GM23338 (cell line): Measurements from ENCODE around the gene LMAN1L. TPM values are rescaled to one million over a fixed set of nuclear protein-coding genes. Genes with fewer than 3 reads are reported as not detected.
"Not testable (repeated sequence)": the region's sequence is repeated elsewhere in the genome, so short reads cannot be mapped to it uniquely, and the experiment has no call there.

Experiments
- ATAC-seq: fragments of 200-7000 bp; cut with Tn5 transposase; 3 replicates; pipeline ENCODE4 v1.9.1; 2020
- DNase-seq: peaks from one replicate; pipeline ENCODE4 v3.0.0-alpha.2; 2015; ENCODE audit warnings: low spot score
- H2AFZ ChIP-seq: fragments of 200-600 bp; sonication (generic); 2 replicates; pipeline ENCODE4 v1.8.0; 2016; ENCODE audit warnings: antibody characterized with exemption, mild to moderate bottlenecking, moderate library complexity
- H3F3A ChIP-seq: fragments of 200-600 bp; sonication (generic); replicated peaks from 2 replicates; pipeline ENCODE4 v1.8.0; 2017; ENCODE audit warnings: antibody characterized with exemption, mixed run types, low read depth
- H3K27ac ChIP-seq: fragments of 200-600 bp; sonication (generic); 2 replicates; pipeline ENCODE4 v1.6.1; 2016; ENCODE audit warnings: low read depth
- H3K27me3 ChIP-seq: fragments of 200-600 bp; sonication (generic); 2 replicates; pipeline ENCODE4 v1.8.0; 2016; ENCODE audit warnings: mild to moderate bottlenecking, mixed run types, moderate library complexity; ENCODE audit not compliant: insufficient read depth
- H3K36me3 ChIP-seq: fragments of 200-600 bp; sonication (generic); 2 replicates; pipeline ENCODE4 v1.8.0; 2016; ENCODE audit warnings: mild to moderate bottlenecking; ENCODE audit not compliant: insufficient read depth
- H3K4me1 ChIP-seq: fragments of 200-600 bp; sonication (generic); 2 replicates; pipeline ENCODE4 v1.8.0; 2016; ENCODE audit warnings: mild to moderate bottlenecking, moderate library complexity; ENCODE audit not compliant: insufficient read depth
- H3K4me2 ChIP-seq: fragments of 200-600 bp; sonication (generic); 2 replicates; pipeline ENCODE4 v1.7.1; 2017; ENCODE audit warnings: mixed run types
- H3K4me3 ChIP-seq: fragments of 200-600 bp; sonication (generic); 2 replicates; pipeline ENCODE4 v1.6.1; 2016; ENCODE audit warnings: mixed run types
- H3K79me2 ChIP-seq: fragments of 200-600 bp; sonication (generic); replicated peaks from 2 replicates; pipeline ENCODE4 v1.8.0; 2017; ENCODE audit warnings: mild to moderate bottlenecking; ENCODE audit not compliant: insufficient read depth
- H3K9me2 ChIP-seq: fragments of 200-600 bp; sonication (generic); 2 replicates; pipeline ENCODE4 v1.8.0; 2017; ENCODE audit not compliant: insufficient read depth
- H4K20me1 ChIP-seq: fragments of 200-600 bp; sonication (generic); replicated peaks from 2 replicates; pipeline ENCODE4 v1.8.0; 2017; ENCODE audit warnings: mild to moderate bottlenecking; ENCODE audit not compliant: insufficient read depth
- H3K27ac Mint-ChIP-seq: 2 replicates; pipeline ENCODE4 v1.8.0; 2020; ENCODE audit warnings: inconsistent platforms, mild to moderate bottlenecking, moderate library complexity, mixed read lengths
- H3K27me3 Mint-ChIP-seq: 3 replicates; pipeline ENCODE4 v1.8.0; 2022; ENCODE audit warnings: low read depth, mild to moderate bottlenecking, moderate library complexity, mixed read lengths, inconsistent platforms; ENCODE audit not compliant: insufficient read depth, poor library complexity
- H3K36me3 Mint-ChIP-seq: 3 replicates; pipeline ENCODE4 v1.8.0; 2021; ENCODE audit warnings: low read depth, mild to moderate bottlenecking, inconsistent platforms, moderate library complexity, mixed read lengths
- H3K4me1 Mint-ChIP-seq: 3 replicates; pipeline ENCODE4 v1.8.0; 2020; ENCODE audit warnings: mild to moderate bottlenecking, inconsistent platforms, mixed read lengths
- H3K4me3 Mint-ChIP-seq: 3 replicates; pipeline ENCODE4 v1.8.0; 2021; ENCODE audit warnings: moderate library complexity, mild to moderate bottlenecking, inconsistent platforms, mixed read lengths
- H3K9me3 Mint-ChIP-seq: 3 replicates; pipeline ENCODE4 v1.8.0; 2020; ENCODE audit warnings: moderate library complexity, mild to moderate bottlenecking, inconsistent platforms, mixed read lengths
- CREB1 ChIP-seq: fragments of 250-450 bp; sonication (Bioruptor Pico); IDR thresholded peaks from 2 replicates; pipeline ENCODE4 v1.5.0; 2020; ENCODE audit warnings: low read depth, mild to moderate bottlenecking, moderate library complexity
- EZH2 ChIP-seq: fragments of 200-600 bp; sonication (generic); IDR thresholded peaks from one replicate; pipeline ENCODE4 v1.8.0; 2017; ENCODE audit warnings: antibody characterized with exemption, mild to moderate bottlenecking, low read depth; ENCODE audit not compliant: unreplicated experiment
- EZH2phosphoT487 ChIP-seq: fragments of 200-600 bp; sonication (generic); IDR thresholded peaks from one replicate; pipeline ENCODE4 v1.8.1; 2018; ENCODE audit warnings: antibody characterized with exemption; ENCODE audit not compliant: unreplicated experiment
- JUNB ChIP-seq: IDR thresholded peaks from one replicate; pipeline ENCODE4 v1.6.1; 2016; ENCODE audit warnings: antibody characterized with exemption; ENCODE audit not compliant: unreplicated experiment
- REST ChIP-seq: IDR thresholded peaks from one replicate; pipeline ENCODE4 v1.6.1; 2018; ENCODE audit warnings: antibody characterized with exemption; ENCODE audit not compliant: unreplicated experiment
- STAT1 ChIP-seq: IDR thresholded peaks from one replicate; pipeline ENCODE4 v1.6.1; 2016; ENCODE audit warnings: antibody characterized with exemption; ENCODE audit not compliant: unreplicated experiment
- ZNF114 ChIP-seq: fragments of 250-450 bp; sonication (Bioruptor Pico); IDR thresholded peaks from 2 replicates; pipeline ENCODE4 v1.5.0; 2020; ENCODE audit warnings: mild to moderate bottlenecking, moderate library complexity
- polyA plus RNA-seq: library from polyadenylated mRNA; unstranded; fragments of >200 nt; fragmentation: Nextera tagmentation; extraction: Ambion mirVana; gene quantifications from 2 replicates; pipeline ENCODE4 v1.2.1, GENCODE V29; 2016
- total RNA-seq: library from RNA; depleted of rRNA; stranded (reverse); fragments of >200 nt; shearing (Covaris generic); gene quantifications from 2 replicates; pipeline ENCODE4 v1.2.3, GENCODE V29; 2014
- TF ChIP-seq, protein P1 (sequence below): IDR thresholded peaks from 2 replicates; pipeline ENCODE4 v1.6.1; 2016; ENCODE audit warnings: antibody characterized with exemption

LMAN1L gene
- total and polyA plus RNA-seq, 2 experiments from 2014 or later = not detected

DNA sequence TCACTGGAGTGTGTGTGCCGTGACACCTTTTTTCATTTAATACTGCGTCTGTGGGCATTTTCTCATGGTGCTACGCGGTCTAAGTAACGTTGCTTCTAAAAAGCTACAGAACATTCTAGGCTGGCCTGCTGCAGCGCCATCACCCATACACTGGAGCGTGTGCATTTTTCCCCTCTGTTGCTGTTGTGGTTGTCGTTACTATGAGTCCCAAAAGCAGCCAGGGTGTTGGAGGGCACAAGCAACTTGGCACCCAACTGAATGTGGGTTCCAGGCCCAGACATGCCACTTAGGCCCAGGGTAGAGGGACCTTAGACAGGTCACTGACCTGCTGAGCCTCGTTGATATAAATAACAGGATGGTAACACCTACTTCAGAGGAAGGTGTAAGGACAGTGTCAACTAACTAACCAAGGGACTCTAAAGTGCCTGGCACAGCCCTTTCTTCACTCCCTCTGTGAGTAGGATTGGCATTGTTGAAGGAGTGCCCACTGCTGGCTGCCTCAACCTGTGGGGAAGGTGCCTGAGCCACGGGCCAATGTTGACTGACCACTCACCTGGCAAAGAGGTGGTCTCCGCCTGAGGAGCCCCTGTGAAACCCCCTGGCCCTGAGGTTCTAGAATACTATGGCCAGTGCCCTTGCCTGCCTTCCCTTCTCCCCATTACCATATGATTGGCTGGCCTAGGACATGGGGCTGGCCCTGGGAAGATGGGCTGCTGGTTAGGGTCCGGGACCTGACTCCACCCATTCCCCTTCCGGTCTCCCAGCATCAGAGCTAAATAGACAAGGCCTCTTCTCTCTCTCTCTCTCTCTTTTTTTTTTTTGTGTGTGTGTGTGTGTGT lies 27.2 kb upstream of the LMAN1L start:
- Mint-ChIP-seq H3K27me3 (peaks cover 30% of the 10 kb centered on the region), H3K4me1 (peaks cover 46% of the 10 kb centered on the region), H3K4me3 (no peak overlapping the region; the same call in 2 of the 3 replicates), H3K36me3 (no peaks in the 10 kb centered on the region), H3K9me3 (no peaks in the 10 kb centered on the region), H3K27ac (no peak overlapping the region)
- H3K27ac ChIP-seq = no peak overlapping the region
- peaks cover 7% of the 10 kb centered on the region for H3F3A ChIP-seq
- H2AFZ ChIP-seq = no peak overlapping the region
- peaks cover 12% of the 10 kb centered on the region for H3K27me3 ChIP-seq
- no peak overlapping the region for H3K4me3 ChIP-seq
- TF ChIP-seq JUNB (no peak), EZH2phosphoT487 (no peak), CREB1 (no peak), ZNF114 (no peak), EZH2 (no peak), STAT1 (no peak), REST (no peak)
- TF ChIP-seq, protein P1, sequence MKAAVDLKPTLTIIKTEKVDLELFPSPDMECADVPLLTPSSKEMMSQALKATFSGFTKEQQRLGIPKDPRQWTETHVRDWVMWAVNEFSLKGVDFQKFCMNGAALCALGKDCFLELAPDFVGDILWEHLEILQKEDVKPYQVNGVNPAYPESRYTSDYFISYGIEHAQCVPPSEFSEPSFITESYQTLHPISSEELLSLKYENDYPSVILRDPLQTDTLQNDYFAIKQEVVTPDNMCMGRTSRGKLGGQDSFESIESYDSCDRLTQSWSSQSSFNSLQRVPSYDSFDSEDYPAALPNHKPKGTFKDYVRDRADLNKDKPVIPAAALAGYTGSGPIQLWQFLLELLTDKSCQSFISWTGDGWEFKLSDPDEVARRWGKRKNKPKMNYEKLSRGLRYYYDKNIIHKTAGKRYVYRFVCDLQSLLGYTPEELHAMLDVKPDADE = no peak
- H3K36me3 ChIP-seq = no peaks in the 10 kb centered on the region
- no peak for ATAC-seq
- no peak for DNase-seq
- H4K20me1 ChIP-seq = peaks cover 50% of the 10 kb centered on the region
- H3K4me2 ChIP-seq = no peak overlapping the region
- peaks cover 8% of the 10 kb centered on the region for H3K79me2 ChIP-seq
- H3K9me2 ChIP-seq = no peaks in the 10 kb centered on the region
- H3K4me1 ChIP-seq = peaks cover 34% of the 10 kb centered on the region

DNA sequence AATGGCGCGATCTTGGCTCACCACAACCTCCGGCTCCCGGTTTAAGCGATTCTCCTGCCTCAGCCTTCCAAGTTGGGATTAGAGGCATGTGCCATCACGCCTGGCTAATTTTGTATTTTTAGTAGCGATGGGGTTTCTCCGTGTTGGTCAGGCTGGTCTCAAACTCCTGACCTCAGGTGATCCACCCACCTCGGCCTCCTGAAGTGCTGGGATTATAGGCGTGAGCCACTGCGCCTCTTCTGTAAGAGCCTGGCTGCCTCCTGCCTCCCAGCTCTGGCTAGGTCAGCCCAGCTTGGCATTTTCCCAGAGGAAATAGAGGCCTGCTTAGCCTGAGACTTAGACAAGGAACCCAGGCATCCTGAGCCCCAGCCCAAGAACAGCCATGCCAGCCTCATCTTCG lies 26.6 kb upstream of the LMAN1L start:
- H3F3A ChIP-seq, H3K9me3 Mint-ChIP-seq, H3K4me2 ChIP-seq, H3K4me3 ChIP-seq, DNase-seq, H3K4me3 Mint-ChIP-seq, H3K27me3 ChIP-seq, H2AFZ ChIP-seq, H3K27ac ChIP-seq, ATAC-seq, H3K36me3 Mint-ChIP-seq, H3K36me3 ChIP-seq, H3K9me2 ChIP-seq, H3K27ac Mint-ChIP-seq: not testable (repeated sequence)
- peaks cover 40% of the 10 kb centered on the region for H3K4me1 Mint-ChIP-seq
- Histone ChIP-seq H3K4me1 (peaks cover 34% of the 10 kb centered on the region), H4K20me1 (peaks cover 50% of the 10 kb centered on the region), H3K79me2 (peaks cover 14% of the 10 kb centered on the region)
- H3K27me3 Mint-ChIP-seq = peaks cover 26% of the 10 kb centered on the region
